Measurements from ENCODE around the gene VWC2. TPM values are rescaled to one million over a fixed set of nuclear protein-coding genes. Genes with fewer than 3 reads are reported as not detected.
A peak's percentile ranks its signal among the peaks of the same experiment; 100 is the strongest.

Gene VWC2
- total RNA-seq, 1 donor from 2014 or later: not detected

- no peak for DNase-seq (ENCODE audit: low spot score)
- no peak for ATAC-seq
Measured at GRCh38 chr7:49781996-49782395, 8.6 kb downstream of the VWC2 start.

- no peak for ATAC-seq
- DNase-seq (ENCODE audit: low spot score): no peak
Measured at GRCh38 chr7:49783446-49783845, 10.0 kb downstream of the VWC2 start.

- ATAC-seq (no peak), DNase-seq (ENCODE audit: low spot score) (no peak)
Measured at GRCh38 chr7:49787980-49788379, 14.5 kb downstream of the VWC2 start.

- no peak for DNase-seq (ENCODE audit: low spot score)
- no peak for ATAC-seq
Measured at GRCh38 chr7:49788455-49789059, 15.1 kb downstream of the VWC2 start.

- DNase-seq (ENCODE audit: low spot score) (no peak), ATAC-seq (no peak)
Measured at GRCh38 chr7:49789736-49790135, 16.3 kb downstream of the VWC2 start.

- ATAC-seq (no peak), DNase-seq (ENCODE audit: low spot score) (no peak)
Measured at GRCh38 chr7:49790209-49790608, 16.8 kb downstream of the VWC2 start.

GRCh38 chr7:49791088-49791741 lies 17.8 kb downstream of the VWC2 start:
- DNase-seq (ENCODE audit: low spot score): no peak
- ATAC-seq: peak; percentile 52

- DNase-seq (ENCODE audit: low spot score) (no peak), ATAC-seq (no peak)
Measured at GRCh38 chr7:49797987-49798660, 24.7 kb downstream of the VWC2 start.

GRCh38 chr7:49800031-49800430 lies 26.6 kb downstream of the VWC2 start:
- DNase-seq (ENCODE audit: low spot score) (no peak), ATAC-seq (no peak)

- ATAC-seq: no peak
Measured at GRCh38 chr7:49802600-49802999, 29.2 kb downstream of the VWC2 start.

GRCh38 chr7:49803812-49804211 lies 30.4 kb downstream of the VWC2 start:
- no peak for ATAC-seq

More at GRCh38 chr7:49802600-49802999, 29.2 kb downstream of the VWC2 start:
- no peak for DNase-seq (ENCODE audit: low spot score)

GRCh38 chr7:49805371-49806007 lies 32.1 kb downstream of the VWC2 start:
- DNase-seq (ENCODE audit: low spot score) (no peak), ATAC-seq (no peak)

More at GRCh38 chr7:49803812-49804211, 30.4 kb downstream of the VWC2 start:
- no peak for DNase-seq (ENCODE audit: low spot score)

GRCh38 chr7:49812534-49812933 lies 39.1 kb downstream of the VWC2 start:
- no peak for DNase-seq (ENCODE audit: low spot score)
- no peak for ATAC-seq

- DNase-seq (ENCODE audit: low spot score) (no peak), ATAC-seq (no peak)
Measured at GRCh38 chr7:49817279-49817678, 43.8 kb downstream of the VWC2 start.

- DNase-seq (ENCODE audit: low spot score): no peak
- no peak for ATAC-seq
Measured at GRCh38 chr7:49821181-49821580, 47.7 kb downstream of the VWC2 start.

- DNase-seq (ENCODE audit: low spot score) (no peak), ATAC-seq (peak; percentile 33)
Measured at GRCh38 chr7:49822856-49823255, 49.4 kb downstream of the VWC2 start.

- DNase-seq (ENCODE audit: low spot score) (no peak), ATAC-seq (no peak)
Measured at GRCh38 chr7:49823566-49823965, 50.1 kb downstream of the VWC2 start.

- DNase-seq (ENCODE audit: low spot score): no peak
- no peak for ATAC-seq
Measured at GRCh38 chr7:49839863-49840645, 66.6 kb downstream of the VWC2 start.

- ATAC-seq (no peak), DNase-seq (ENCODE audit: low spot score) (no peak)
Measured at GRCh38 chr7:49840751-49841405, 67.4 kb downstream of the VWC2 start.

- no peak for ATAC-seq
- DNase-seq (ENCODE audit: low spot score): no peak
Measured at GRCh38 chr7:49845626-49846025, 72.2 kb downstream of the VWC2 start.

Measured in left lobe of liver (tissue), 2 donors.